Activated CD8-positive, alpha-beta memory T cell treated with anti-CD3 and anti-CD28 coated beads, Interleukin-2, amount 50 U/mL, for 48 hours (primary cell): ENCODE data around the gene FNDC3B.
"Not testable (repeated sequence)": the region's sequence is repeated elsewhere in the genome, so short reads cannot be mapped to it uniquely, and the experiment has no call there.

Experiments used
- DNase-seq: peaks from one replicate; pipeline ENCODE4 v3.0.0-alpha.2; 2020

Gene FNDC3B

DNA sequence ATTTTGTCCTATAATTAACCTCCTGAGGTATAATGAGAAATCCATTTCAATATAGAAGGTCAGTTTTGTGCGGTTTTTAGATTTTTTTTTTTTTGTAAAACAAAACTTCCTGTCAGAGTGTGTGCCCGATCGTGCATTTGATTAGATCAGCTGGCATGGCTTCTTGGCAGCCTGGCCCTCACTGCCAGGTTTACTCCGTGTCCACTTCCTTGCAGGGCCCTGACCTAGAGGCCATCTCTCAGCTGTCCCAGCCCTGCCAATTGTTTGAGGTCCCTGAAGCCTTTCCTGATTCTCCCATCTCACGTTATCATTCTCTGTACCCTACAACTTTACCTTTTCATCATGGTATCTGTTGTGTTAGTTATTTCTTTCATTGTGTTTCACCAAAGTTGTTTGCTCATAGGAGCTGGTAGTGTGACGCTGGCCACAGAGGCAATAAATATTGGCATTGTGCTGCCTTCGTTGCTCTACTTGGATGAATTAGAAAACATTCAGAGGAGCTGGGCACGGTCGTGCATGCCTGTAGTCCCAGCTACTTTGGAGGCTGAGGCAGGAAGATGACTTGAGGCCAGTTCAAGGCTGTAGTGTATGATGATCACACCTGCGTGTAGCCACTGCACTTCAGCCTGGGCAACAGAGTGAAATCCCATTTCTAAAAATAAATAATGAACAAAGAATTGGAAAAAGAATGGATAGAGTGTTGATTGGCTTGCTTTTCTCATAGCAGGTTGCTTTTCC lies 206.9 kb downstream of the FNDC3B start:
- DNase-seq = no peak

DNA sequence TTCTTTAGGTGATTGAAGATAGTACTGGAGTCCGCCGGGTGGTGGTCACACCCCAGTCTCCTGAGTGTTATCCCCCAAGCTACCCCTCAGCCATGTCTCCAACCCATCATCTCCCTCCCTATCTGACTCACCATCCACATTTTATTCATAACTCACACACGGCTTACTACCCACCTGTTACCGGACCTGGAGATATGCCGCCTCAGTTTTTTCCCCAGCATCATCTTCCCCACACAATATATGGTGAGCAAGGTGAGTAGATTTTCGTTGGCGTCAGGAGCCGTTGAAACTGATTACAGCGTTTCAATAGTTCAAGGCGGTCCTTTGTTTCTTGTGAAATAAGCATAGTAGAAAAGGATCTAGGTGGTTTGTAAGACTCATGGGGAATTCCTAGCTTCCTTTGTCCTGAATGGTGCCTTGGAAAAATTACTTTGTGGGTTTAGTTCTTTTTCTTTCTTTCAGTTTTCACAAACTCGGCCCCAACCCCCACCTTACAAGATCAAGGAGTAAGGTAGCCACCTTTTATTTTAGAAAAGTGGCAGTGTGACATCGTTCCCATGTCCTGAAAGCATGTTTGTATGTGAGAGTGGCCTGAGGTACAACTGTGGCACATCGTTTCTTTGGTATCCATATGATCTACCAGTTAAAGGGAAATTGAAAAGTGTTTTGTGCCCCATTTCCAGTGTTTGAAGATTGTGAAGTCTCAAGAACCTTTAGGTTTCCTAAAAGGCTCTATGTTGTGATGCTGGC lies 208.3 kb downstream of the FNDC3B start:
- no peak for DNase-seq

DNA sequence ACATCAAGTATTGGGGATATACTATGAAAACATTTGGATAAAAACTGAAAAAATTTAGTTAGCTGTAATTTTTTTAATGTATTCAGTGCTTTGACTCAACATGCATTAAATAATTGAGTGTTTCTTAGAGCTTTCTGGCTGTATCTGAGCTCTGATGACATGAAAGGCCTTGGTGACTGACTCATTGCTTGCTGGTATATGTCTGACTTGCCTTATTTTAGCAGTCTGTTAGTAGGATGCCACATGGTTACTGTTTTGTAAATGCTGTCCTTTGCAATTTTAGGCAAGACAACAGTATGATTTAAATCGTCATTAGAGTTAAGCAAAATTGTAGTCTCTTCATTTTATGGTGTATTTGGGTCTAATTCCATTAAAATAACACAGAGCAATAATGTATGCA lies 209.7 kb downstream of the FNDC3B start:
- DNase-seq = no peak

DNA sequence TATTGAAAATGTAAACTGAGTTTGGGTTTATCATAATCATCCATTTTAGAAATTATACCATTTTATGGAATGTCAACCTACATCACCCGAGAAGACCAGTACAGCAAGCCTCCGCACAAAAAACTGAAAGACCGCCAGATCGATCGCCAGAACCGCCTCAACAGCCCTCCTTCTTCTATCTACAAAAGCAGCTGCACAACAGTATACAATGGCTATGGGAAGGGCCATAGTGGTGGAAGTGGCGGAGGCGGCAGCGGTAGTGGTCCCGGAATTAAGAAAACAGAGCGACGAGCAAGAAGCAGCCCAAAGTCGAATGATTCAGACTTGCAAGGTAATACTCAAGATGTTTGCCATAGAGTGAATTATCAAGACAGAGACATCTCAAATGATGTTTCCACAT lies 211.8 kb downstream of the FNDC3B start:
- DNase-seq = no peak

DNA sequence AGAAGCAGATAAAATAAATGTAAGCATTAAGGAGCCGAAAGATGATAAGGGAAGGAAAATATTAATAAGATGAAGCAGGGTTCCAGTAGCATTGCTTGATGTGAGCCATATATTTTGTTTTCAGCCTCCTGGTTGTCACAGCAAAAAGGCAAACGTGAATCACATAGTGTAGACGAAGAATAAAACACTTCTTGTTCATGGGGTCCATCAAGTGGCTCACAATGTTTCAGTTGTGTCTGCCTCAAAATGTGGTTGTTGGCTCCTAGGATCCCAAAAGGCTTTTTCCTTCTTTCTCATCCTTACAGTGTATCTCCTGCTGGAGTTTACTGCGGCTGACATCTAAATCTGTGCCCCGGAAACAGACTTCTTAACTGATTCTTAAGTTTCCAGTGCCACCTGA lies 213.8 kb downstream of the FNDC3B start:
- DNase-seq = no peak

DNA sequence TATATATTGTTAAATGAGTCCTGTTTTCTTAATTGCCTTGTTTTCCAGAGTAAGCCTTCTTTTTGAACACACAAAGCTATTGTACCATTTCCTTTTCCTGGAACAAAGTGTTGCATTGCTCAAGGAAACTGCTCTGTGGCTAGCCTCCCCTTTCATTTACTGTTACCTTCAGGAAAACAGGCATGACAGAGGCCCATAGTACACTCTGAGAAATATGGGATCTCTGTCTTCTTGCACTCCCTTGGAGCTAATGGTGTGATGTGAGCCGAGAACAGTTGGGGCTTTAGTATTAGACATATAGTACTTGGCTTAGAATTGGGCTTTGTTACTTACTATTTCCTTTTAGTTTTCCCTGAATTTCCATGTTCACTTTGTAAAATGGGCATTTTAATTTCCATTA lies 215.2 kb downstream of the FNDC3B start:
- DNase-seq = no peak

DNA sequence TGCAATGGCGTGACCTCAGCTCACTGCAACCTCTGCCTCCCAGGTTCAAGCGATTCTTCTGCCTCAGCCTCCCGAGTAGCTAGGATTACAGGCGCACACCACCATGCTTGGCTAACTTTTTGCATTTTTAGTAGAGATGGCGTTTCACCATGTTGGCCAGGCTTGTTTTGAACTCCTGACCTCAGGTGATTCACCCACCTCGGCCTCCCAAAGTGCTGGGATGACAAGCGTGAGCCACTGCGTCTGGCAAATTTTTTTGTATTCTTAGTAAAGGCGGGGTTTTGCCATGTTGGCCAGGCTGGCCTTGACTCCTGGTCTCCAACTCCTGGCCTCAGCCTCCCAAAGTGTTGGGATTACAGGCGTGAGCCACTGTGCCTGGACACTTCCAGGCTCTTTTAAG lies 215.9 kb downstream of the FNDC3B start:
- DNase-seq = not testable (repeated sequence)

DNA sequence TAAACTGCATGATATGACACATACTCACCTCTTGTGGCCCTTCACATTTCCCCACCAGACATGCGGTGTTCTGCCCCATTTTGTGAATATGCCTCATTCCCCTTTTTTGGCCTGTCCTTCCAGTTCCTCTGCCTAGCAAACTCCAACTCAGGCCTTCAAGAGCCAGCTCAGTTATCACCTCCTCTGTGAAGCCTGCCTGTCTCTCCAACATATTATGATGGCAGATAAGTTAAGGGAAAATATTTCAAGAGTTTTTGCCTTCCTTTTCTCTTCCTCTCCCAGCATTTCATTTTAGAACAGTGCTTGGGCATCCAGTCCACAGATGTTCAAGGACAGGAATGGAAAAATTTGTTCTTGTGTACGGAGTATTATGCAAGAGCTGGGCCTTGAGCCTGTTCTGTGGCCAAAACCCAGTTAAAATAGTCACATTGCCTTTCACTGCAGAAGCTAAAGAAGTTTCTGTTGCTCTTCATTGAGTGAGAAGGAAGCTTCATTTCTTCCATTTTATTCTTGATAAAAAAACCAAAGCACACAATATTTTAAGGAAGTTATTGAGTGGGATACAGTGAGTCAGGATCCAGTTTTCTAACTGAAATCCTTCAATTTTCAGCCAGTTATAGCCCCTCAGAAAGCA lies 216.8 kb downstream of the FNDC3B start:
- DNase-seq = no peak

DNA sequence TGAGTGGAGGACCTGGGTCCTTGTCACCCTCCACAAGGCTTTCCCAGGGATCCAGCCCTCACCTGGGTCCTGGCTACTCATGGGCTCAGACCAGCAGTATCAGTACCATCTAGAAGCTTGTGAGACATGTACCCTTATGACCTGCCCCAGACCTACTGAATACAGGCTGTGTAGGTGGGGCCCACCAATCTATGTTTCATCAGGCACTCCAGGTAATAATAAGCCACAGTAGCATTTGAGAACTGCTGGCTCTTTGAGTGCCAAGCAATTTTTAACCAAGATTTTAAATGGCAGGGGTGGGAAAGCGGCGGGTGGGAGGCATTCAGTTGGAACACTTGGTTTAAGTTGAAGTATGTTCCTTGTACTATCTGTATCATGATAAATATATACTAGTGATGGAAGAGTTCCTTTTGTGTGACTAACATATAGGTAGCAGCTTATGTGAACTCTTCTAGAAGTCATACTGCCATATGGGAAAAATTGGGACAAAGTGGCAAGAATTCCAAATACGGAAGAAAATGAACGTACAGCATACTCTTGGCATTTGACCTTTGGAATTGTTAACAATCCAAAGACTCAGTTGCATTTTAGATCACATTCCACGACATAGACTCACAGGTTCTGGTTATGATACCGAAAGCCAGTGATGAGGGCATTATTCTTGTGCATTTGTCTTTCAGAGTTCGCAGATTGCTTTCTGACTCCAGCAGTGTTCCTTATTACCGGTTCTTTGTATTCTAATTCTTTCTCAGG lies 218.4 kb downstream of the FNDC3B start:
- no peak for DNase-seq

DNA sequence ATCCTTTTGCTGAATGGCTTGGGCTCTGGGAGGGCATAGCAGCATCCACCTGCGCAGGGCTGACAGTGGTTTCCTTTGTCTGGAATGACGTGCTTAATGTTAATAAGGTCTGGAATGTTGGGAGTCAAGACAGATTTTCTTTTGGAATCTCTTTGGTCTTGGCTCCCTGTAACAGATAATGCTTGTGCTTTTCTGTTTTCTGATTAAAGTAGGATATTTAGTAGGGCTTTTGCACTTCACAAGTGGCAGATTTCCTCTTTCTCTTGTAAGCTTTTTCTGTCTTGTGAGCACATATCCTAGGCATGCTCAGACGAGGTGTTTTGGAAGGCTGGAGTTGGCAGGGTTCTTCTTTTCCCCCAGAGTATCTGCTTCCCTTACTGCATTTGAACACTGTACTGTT lies 219.2 kb downstream of the FNDC3B start:
- no peak for DNase-seq

DNA sequence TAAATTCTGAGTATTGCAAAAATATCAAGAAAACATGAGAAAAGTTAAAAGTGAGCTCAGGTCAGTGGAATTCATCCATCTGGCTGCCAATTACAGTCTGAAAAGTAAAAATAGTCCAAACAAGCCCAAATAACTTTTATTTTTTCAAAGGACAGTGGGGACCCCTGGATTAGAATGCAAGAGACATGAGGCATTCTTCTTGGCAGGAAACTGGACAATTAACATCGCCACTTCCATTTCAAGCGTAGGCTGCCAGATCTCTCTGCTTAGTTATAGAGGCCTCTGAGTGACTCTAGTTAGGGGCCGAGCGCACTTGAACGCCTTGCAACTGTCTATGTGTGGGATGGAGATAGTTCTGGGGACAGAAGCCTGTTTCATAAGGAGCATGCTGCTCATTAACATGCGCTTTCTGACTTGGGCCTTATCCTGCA lies 219.7 kb downstream of the FNDC3B start:
- no peak for DNase-seq

DNA sequence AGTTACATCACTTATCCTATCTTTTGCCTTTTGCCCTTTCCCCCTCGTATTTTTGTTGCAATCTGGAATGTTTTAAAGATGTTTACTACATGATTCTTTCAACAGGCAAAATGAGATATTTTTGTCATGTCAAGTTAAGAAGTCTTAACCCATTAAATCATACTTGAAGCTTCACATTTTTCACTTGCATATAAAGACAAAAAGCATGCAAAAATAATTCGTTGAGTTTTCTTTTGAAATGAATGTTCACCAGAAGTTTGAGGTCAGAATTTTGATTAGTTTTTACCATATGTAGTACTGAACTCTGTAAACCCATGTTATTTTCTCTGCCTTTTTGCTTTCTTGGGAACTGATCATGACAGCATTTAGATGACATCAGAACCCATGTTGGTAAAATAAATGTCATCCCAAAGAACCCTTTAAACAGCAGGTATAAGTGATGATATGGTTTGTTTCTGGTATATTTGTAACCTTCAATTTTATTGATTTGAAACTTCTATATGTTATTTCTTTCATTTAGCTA lies 220.4 kb downstream of the FNDC3B start:
- DNase-seq = no peak

DNA sequence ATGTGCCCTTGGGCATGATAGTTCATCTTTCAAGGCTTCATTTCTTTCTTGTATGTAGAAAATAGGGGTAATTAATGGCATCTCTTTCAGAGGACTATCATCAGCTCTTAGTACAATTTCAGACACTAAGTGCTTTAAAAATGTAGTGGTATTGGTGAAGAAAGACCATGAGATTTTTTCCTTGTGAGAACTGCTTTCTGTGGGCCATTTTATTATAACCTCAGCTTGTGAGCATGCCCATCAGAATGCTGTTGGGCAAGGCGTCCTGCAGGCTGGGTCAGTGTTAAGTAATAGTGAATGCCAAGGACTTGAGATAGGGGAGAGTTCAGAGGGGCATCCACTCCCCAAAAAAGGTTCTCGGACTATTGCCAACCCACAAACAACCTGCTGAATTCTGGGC lies 221.0 kb downstream of the FNDC3B start:
- DNase-seq = no peak

DNA sequence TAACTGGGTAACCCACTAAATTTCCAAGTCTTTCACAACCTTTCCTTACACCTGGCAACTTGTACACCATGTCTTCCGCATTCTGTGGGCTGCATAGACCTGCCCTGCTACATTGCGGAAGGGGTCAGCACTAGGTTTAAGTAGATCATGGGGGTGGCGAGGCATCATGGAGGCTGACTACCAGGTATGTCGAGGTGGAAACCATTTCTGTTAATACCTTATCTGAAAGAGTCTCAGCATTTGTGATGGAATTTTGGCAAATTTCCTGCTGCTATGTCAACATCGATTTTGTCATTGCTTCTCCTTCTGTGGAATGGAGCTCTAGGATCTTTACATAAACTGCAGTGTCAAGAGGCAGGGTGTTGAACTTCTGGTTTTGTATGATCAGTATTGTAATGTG lies 221.7 kb downstream of the FNDC3B start:
- DNase-seq = no peak

DNA sequence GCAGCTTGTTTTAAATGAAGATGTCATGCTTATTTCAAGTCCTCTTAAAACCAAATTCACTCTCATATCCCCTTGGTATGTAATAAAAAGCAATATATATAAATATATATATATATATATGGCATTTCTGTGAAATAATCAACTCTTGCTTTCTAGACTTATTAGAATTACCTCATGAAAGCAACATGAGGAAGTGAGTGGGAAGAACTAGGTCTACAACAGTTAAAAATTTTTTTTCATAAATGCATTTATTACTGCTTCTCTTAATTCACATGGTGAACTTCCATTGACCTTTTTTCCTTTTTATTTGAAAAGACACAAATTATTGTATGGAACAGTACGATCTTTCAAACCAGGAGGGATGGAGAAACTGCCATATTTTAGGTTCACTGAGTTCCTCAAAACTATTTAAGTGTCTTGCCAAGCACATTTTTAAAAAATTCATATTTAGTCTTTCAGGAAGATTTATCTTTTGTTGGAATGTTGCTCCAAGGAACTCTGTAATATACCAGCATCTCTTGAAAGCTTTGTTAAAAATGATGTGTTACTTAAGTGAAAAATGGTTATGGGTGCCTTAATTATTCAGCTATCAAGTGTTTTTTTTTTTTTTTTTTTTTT lies 223.7 kb downstream of the FNDC3B start:
- DNase-seq = no peak

DNA sequence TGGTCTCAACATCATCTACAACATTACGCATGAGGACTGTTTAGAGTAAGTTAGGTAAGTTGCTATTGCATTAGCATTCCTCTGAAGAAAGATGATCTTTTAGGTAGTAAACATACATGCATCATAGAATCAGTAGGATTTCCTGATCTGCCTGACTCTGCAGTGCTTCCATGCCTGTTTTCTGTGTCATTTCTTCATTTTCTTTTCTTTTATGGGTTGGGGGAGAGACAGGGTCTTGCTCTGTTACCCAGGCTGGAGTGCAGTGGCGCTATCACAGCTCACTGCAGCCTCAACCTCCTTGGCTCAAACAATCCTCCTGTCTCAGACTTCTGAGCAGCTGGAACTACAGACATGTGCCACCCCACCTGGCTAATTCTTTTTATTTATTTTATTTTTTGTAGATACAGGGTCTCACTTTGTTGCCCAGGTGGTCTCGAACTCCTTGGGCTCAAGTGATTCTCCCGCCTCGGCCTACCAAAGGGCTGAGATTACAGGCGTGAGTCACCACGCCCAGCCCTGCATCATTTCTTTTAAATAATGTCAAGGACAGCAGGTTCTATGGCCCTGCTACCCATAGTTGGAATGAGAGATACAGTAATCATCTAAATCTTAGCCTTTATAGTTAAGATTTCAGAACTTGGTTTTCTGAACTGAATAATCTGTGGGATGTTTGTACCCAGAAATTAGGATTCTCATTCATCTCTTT lies 224.6 kb downstream of the FNDC3B start:
- DNase-seq = no peak

DNA sequence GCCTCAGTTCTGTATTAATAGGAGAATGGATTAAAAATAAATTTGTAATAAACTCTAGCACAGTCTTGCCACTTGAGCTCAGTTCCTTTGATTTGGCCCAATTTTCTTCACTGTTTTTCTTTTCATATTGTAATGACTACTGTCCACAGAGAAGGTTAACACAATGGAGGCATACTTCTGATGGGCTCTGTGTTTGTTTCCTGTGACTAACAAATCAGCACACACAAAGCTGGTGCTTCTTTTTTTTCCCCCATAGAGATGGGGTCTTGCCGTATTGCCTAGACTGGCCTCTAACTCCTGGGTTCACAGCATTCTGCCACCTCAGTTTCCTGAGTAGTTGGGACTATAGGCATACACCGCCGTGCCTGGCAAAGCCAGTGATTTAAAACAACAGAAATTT lies 226.7 kb downstream of the FNDC3B start:
- DNase-seq = no peak

DNA sequence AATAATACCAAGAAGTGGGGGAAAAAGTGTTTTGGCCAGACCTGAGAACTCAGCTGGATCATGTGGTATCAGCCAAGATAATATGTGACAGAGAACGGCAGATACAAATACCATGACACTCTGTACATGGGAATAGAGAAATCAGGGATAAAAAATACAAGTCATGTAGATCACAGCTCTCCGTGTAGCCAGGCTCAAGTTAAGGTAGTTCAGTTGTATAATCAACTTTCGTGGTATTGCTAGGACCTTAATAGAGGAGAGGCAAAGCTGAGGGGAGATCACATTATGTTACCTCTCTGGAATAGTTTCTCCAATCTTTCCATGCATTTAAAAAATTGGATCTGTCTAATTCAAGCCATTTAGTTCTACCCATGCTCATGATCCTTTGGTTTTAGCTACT lies 229.0 kb downstream of the FNDC3B start:
- no peak for DNase-seq

DNA sequence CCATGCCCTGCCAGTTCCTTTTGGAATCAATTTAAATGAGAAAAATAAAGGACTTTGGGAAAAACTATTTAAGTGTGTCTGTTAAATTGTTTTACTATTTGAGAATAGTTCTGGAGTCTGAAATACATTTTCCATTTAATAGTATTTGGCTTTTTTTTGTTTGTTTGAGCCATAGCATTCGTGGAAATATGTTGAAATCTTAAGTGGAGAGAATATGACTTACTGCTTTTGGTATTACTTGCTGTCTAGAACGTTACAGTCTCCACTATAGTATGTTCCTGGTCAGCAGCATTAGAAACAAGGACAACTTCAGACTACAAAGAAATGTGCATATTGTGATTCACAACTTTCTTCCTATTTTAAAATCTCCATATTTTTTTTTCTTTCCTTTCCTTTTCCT lies 229.5 kb downstream of the FNDC3B start:
- no peak for DNase-seq

DNA sequence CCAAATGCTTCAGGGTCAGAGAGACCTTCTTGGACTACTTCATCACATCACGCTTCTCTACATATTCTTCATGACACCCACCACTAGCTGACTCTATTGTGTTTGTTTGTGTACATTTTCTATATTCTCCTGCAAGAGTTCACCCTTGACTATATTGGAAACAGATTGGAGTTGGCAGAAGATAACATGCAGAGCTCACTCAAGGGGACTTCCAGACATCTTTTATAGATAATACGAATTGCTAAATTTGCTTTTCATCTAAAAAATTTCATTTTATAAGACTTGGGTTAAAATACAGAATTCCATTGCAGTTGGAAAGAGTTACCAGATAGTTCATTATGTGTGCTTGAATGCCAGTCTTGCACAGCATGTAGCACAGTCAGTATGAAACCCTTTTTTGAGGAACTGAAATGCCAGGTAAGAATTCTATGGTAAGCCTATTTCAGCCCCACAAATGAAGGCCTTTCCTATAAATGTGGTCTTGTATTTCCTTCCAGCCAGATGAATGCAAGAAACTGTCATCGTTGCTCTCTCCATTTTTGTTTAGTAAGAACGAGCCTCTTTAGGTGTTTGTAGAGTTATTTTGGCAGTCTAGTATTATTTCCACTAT lies 231.3 kb downstream of the FNDC3B start:
- no peak for DNase-seq

DNA sequence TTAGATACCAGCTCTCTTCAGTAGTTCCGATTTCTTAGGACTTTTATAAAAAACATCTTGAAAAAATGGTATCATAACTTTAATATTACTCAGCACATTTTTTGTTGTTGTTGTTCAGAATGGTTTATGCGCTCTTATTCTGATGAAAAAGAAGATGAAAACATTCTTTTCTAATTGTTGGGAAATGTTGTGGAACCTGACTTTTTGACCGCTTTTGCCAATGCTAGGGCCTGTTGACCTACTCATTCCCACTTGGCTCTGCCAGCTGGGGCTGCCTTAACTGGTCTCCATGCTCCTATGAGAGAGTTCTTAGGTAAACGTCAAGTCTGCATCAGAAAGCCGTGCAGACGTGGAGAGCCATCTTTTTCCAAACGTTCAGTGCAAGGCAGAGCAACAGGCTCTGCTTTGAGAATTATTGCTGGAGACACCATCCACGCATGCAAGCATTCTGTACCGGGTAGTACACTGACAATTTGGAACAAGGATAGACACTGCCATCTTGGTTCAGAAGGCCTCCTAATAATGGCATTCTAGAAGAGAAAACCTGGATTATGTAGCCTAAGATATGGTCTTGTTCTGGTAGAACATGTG lies 232.1 kb downstream of the FNDC3B start:
- DNase-seq = no peak
